Neural cell (in vitro differentiated cells): ENCODE results near the gene TNFRSF13B. TPM values are rescaled to one million over a fixed set of nuclear protein-coding genes. Genes with fewer than 3 reads are reported as not detected.
"Not testable (repeated sequence)": the region's sequence is repeated elsewhere in the genome, so short reads cannot be mapped to it uniquely, and the experiment has no call there.

ENCODE experiments used
- H2AFZ ChIP-seq: fragments of 200-600, 300-800 bp; sonication (generic), shearing (Covaris generic); 2 replicates; pipeline ENCODE4 v1.6.0; 2014; ENCODE audit warnings: low read depth, mild to moderate bottlenecking, antibody characterized with exemption, low read length, moderate library complexity
- H3F3A ChIP-seq: fragments of 200-600 bp; shearing (Covaris generic); 2 replicates; pipeline ENCODE4 v1.6.1; 2016; ENCODE audit warnings: mild to moderate bottlenecking, moderate library complexity, mixed read lengths, antibody characterized with exemption, low read length; ENCODE audit not compliant: insufficient read depth, poor library complexity, severe bottlenecking
- H3K27ac ChIP-seq: fragments of 200-600, 300-800 bp; sonication (generic), shearing (Covaris generic); 2 replicates; pipeline ENCODE4 v1.5.1; 2014; ENCODE audit warnings: mild to moderate bottlenecking, low read length, moderate library complexity
- H3K27me3 ChIP-seq: fragments of 300-800, 200-600 bp; sonication (generic), shearing (Covaris generic); 2 replicates; pipeline ENCODE4 v1.6.0; 2014; ENCODE audit warnings: mild to moderate bottlenecking, low read depth, low read length, moderate library complexity; ENCODE audit not compliant: insufficient read depth
- H3K36me3 ChIP-seq: fragments of 300-800, 200-600 bp; sonication (generic), shearing (Covaris generic); 2 replicates; pipeline ENCODE4 v1.5.1; 2014; ENCODE audit warnings: mild to moderate bottlenecking, antibody characterized with exemption, low read length, moderate library complexity; ENCODE audit not compliant: insufficient read depth
- H3K4me2 ChIP-seq: fragments of 300-800, 200-600 bp; sonication (generic), shearing (Covaris generic); 2 replicates; pipeline ENCODE4 v1.6.0; 2014; ENCODE audit warnings: mild to moderate bottlenecking, low read length
- H3K4me3 ChIP-seq: fragments of 300-800, 200-600 bp; sonication (generic), shearing (Covaris generic); 2 replicates; pipeline ENCODE4 v1.5.1; 2014; ENCODE audit warnings: mild to moderate bottlenecking, low read length, moderate library complexity
- H3K79me2 ChIP-seq: fragments of 200-600 bp; shearing (Covaris generic); replicated peaks from 2 replicates; pipeline ENCODE4 v1.6.0; 2014; ENCODE audit warnings: mild to moderate bottlenecking, low read length, moderate library complexity; ENCODE audit not compliant: insufficient read depth
- H3K9ac ChIP-seq: fragments of 300-800, 200-600 bp; sonication (generic), shearing (Covaris generic); 2 replicates; pipeline ENCODE4 v1.6.1; 2016; ENCODE audit warnings: mild to moderate bottlenecking, low read length, mixed read lengths
- H3K9me2 ChIP-seq: fragments of 200-600 bp; shearing (Covaris generic); 2 replicates; pipeline ENCODE4 v1.6.1; 2016; ENCODE audit warnings: mild to moderate bottlenecking, low read length, mixed read lengths; ENCODE audit not compliant: insufficient read depth
- H3K9me3 ChIP-seq: fragments of 200-600, 300-800 bp; sonication (generic), shearing (Covaris generic); 2 replicates; pipeline ENCODE4 v1.6.1; 2016; ENCODE audit warnings: mild to moderate bottlenecking, mixed run types, low read length, moderate library complexity, mixed read lengths
- H4K20me1 ChIP-seq: fragments of 200-600 bp; shearing (Covaris generic); 2 replicates; pipeline ENCODE4 v1.6.1; 2016; ENCODE audit warnings: mild to moderate bottlenecking, mixed run types; ENCODE audit not compliant: insufficient read depth
- polyA plus RNA-seq: library from polyadenylated mRNA; depleted of rRNA; stranded (reverse); fragments of >200 nt; gene quantifications from 2 replicates; pipeline ENCODE4 v1.2.3, GENCODE V29; 2014

TNFRSF13B gene
- polyA plus RNA-seq, 1 donor from 2014 or later = not detected

DNA sequence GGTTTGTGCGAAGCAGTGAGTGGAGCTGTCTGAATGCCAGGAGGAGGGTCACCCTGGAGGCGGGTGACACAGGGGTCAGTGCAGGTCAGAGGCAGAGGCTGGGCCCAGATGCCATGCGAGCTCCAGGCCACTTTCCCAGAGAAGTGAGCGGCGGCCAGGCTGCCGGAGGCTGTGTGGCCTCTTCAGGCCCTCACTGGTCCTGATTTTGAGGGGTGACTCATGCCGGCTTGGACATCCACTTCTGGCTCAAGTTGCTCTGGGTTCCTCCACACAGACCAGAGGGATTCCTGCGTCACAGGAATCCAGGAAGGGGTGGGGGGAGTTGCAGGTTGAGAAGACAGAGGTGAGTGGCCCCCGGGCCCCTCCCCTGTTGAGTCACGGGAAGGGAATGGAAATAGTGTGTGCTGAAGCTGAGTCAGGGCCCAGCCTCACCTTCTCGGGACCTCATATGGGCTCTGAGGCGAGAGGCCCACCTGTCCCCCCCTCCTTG is 38.7 kb upstream of the TNFRSF13B start:
- H3K9me3 ChIP-seq, H3K9ac ChIP-seq, H3F3A ChIP-seq, H3K27me3 ChIP-seq, H3K27ac ChIP-seq, H2AFZ ChIP-seq, H3K4me3 ChIP-seq, H3K79me2 ChIP-seq, H3K4me2 ChIP-seq, H4K20me1 ChIP-seq, H3K9me2 ChIP-seq, H3K36me3 ChIP-seq: not testable (repeated sequence)

GRCh38 chr17:17009972-17010371 is 38.1 kb upstream of the TNFRSF13B start:
- not testable (repeated sequence) for H4K20me1 ChIP-seq, H3K9me2 ChIP-seq, H2AFZ ChIP-seq, H3K9me3 ChIP-seq, H3K9ac ChIP-seq, H3F3A ChIP-seq, H3K79me2 ChIP-seq, H3K36me3 ChIP-seq, H3K27ac ChIP-seq, H3K4me3 ChIP-seq, H3K4me2 ChIP-seq, H3K27me3 ChIP-seq

GRCh38 chr17:17008621-17009397 is 36.9 kb upstream of the TNFRSF13B start:
- H3K4me3 ChIP-seq, H3K9me3 ChIP-seq, H3K36me3 ChIP-seq, H3F3A ChIP-seq, H3K79me2 ChIP-seq, H4K20me1 ChIP-seq, H3K9ac ChIP-seq, H3K27ac ChIP-seq, H2AFZ ChIP-seq, H3K4me2 ChIP-seq, H3K9me2 ChIP-seq, H3K27me3 ChIP-seq: not testable (repeated sequence)

DNA sequence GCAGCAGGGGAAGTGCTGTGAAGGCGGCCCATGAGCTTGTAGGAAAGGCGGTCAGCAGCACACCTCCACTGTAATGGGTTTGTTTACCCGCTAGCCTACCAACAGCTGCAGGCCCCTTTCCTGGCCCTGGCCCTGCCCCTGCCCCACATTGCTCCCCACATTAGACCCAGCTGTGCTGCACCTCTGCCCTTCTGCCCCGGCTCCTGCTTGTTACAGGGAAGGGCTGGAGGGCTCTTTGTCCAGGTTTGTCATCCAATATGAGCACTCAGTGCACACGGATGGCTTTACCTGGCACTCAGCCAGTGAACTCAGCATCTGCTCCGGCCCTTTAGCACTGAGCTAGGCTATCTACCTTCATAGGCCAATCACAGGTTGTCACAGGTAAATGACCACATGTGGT is 36.0 kb upstream of the TNFRSF13B start:
- not testable (repeated sequence) for H3K4me3 ChIP-seq, H3K79me2 ChIP-seq, H3K9me2 ChIP-seq, H3F3A ChIP-seq, H3K36me3 ChIP-seq, H3K27ac ChIP-seq, H3K4me2 ChIP-seq, H3K27me3 ChIP-seq, H3K9ac ChIP-seq, H3K9me3 ChIP-seq, H4K20me1 ChIP-seq, H2AFZ ChIP-seq

DNA sequence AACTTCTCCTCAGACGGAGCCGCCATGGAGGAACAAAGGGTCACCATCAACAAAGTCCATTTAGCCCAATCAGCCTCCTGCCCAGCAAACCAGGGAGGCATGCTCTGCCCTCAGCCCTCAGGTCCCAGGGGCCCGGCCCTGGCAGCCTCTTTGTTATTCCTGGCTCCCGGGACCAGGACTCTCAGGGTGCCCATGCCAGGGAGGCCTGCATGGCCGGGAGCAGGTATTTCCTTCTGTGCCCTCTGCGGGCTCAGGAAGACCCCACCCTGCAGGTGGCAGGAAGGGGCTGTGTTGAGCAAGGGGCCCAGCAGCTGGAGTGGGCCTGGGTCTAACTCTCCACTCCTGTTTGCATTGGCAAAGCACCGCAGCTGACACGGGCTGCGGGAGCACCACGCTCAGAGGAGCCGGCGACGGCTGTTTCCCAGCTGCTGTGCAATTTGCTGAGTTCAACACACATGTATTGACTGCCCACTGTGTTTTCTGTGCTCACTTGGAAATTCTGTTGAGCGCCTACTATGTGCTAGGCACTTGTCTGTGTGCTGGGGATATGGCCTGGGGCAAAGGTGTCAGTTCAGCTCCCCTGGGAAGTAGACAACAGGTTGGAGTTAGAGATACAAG is 33.2 kb upstream of the TNFRSF13B start:
- not testable (repeated sequence) for H3K4me3 ChIP-seq, H3K9ac ChIP-seq, H3K27ac ChIP-seq, H3K9me2 ChIP-seq, H3K79me2 ChIP-seq, H3K4me2 ChIP-seq, H3F3A ChIP-seq, H3K36me3 ChIP-seq, H3K27me3 ChIP-seq, H2AFZ ChIP-seq, H4K20me1 ChIP-seq, H3K9me3 ChIP-seq
